Measurements from ENCODE around the gene UBASH3A. TPM values are rescaled to one million over a fixed set of nuclear protein-coding genes. Genes with fewer than 3 reads are reported as not detected.
"Not testable (repeated sequence)": the region's sequence is repeated elsewhere in the genome, so short reads cannot be mapped to it uniquely, and the experiment has no call there.

UBASH3A gene
- total RNA-seq, 1 donor from 2014 or later: 0.71 TPM

DNA sequence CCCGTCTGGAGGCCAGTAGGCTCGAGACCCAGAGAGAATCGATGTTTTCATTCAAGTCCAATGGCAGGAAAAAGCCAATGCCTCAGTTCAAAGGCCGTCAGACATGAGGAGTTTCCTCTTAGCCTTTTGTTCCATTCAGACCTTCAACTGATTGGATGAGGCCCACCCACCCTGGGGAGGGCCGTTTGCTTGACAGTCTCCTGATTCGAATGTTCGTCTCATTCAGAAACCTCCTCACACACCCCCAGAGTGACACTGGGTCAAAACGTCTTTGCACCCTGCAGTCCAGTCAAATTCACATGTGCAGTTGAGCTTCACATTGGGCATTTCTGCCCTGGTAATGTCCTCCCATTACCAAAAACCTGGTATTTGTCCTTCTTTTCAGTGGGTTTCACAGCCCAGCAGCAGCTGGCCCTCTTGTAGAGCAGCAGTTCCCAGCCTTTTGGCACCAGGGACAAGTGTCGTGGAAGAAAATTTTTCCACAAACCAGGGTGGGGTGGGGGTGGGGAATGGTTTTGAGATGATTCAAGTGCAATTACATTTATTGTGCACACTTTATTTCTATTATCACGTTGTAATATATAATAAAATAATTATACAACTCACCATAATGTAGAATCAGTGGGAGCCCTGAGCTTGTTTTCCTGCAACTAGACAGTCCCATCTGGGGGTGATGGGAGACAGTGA lies 52.2 kb downstream of the UBASH3A start:
- intact Hi-C loops (cut with DNase I): no loop called here
- DNase-seq (ENCODE audit: low spot score) (no peak), ATAC-seq (no peak)

DNA sequence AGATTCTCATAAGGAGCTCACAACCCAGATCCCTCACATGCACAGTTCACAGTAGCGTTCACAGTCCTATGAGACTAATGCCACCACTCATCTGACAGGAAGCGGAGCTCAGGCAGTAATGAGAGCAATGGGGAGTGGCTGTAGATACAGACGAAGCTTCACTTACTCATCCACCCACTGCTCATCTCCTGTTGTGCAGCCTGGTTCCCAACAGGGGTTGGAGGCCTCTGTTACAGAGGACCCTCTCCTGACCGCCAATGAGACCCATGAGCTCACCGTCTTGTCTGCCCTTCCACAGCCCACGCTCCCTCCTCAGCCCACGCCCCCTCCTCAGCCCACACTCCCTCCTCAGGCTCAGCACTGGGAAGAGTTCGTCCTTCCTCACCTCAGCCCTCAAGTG lies 52.8 kb downstream of the UBASH3A start:
- intact Hi-C loops (cut with DNase I): no loop called here
- DNase-seq (ENCODE audit: low spot score): no peak

DNA sequence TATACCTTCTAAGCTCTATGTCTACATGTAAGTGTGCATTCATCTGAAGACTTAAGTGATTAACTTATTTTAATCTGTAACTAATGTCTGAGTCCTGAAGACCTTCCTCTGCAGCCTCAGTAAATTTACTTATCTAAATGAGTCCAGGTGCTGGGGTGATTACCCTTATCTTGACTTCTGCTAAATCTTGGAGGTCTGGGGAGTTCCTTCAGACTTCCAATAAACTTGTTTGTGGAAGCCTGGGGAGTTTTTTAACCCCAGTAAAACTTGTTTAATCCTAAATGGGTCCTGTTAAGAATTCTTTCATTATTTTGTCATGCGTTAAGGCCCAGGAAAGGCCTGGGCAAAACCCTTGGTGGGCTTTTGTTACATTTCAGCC lies 55.4 kb downstream of the UBASH3A start:
- DNase-seq (ENCODE audit: low spot score): no peak
- intact Hi-C loops (cut with DNase I): no loop called here
- no peak for ATAC-seq

More for the DNA sequence above, 52.8 kb downstream of the UBASH3A start:
- no peak for ATAC-seq

DNA sequence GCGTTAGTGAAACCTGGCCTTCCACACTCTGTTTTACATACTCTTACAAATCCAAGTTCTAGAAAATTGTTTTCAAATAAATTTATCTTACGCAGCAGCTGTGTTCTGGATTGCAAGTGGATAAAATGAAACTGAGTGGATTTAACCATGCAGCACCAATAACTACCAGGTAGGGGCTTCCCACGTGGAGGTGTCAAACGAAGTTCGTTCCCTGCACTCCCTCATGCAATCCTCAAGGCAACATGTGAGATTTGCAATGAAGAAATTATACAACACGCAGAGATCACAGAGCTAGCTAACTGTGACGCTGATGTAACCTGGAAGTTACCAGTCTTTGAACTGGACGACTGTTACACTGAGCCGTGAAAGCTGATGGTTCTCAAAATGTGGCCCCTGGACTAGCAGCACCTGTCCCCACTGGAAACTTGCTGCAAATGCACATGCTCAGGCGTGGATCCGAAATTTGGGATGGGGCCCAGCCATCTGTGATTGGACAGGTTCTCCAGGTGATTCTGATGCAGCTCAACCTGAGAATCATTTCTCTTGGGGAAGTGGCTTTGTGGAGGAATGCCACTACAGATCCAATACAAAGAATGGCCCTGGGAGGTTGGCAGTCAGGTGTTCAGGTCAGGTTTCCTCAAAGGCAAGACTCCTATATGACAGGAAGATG lies 56.0 kb downstream of the UBASH3A start:
- no peak for ATAC-seq
- peak; percentile 46 for DNase-seq (ENCODE audit: low spot score)
- intact Hi-C loops (cut with DNase I): no loop called here

DNA sequence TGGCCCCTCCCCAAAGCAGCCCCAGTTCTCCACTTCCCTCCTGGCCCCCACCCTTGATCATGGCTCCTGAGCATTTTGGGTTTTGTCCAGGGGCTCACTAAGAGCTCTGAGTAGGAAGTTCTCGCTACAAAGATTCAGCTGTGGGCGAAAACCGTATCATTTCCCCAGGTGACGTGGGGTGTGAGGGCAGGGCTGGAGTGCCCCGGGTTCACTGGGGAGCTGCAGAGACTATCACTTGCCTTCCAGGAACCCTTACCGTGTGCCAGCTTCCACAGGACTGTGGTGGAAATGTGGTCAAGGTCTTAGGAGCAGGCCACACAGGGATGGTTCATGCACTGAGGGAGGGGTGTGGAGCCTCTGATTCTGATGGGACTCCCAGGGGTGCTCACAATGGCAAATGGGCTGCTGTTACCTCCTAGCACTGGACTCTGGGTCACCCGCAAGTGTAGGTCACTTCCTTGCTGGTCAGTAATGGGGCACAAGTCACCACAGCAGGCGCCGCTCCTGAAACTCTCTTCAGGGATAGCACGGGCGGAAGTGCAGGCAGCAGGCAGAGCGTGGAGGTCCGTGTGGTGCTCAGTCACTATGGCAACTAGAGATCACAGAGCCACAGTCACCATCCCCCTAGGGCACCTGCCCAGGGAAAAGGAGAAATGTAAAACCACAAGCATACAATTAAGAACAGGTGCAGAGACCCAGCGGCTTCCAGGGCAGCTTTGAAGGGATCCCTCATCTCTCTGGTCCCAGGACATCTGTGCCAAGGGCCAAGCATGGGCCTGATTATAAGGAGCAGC lies 56.9 kb downstream of the UBASH3A start:
- intact Hi-C loops (cut with DNase I): no loop called here
- DNase-seq (ENCODE audit: low spot score): peak; percentile 30
- ATAC-seq: no peak

DNA sequence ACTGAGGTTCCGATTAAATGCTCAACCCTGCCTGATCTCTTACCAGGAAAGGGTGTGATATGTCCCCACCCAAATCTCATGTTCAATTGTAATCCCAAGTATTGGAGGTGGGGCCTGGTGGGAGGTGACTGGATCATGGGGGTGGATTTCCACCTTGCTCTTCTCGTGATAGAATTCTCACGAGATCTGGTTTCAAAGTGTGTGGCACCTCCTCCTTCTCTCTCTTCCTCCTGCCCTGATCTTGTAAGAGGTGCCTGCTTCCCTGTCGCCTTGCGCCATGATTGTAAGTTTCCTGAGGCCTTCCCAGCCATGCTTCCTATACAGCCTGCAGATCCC lies 57.5 kb downstream of the UBASH3A start:
- ATAC-seq: no peak
- intact Hi-C loops (cut with DNase I): no loop called here

DNA sequence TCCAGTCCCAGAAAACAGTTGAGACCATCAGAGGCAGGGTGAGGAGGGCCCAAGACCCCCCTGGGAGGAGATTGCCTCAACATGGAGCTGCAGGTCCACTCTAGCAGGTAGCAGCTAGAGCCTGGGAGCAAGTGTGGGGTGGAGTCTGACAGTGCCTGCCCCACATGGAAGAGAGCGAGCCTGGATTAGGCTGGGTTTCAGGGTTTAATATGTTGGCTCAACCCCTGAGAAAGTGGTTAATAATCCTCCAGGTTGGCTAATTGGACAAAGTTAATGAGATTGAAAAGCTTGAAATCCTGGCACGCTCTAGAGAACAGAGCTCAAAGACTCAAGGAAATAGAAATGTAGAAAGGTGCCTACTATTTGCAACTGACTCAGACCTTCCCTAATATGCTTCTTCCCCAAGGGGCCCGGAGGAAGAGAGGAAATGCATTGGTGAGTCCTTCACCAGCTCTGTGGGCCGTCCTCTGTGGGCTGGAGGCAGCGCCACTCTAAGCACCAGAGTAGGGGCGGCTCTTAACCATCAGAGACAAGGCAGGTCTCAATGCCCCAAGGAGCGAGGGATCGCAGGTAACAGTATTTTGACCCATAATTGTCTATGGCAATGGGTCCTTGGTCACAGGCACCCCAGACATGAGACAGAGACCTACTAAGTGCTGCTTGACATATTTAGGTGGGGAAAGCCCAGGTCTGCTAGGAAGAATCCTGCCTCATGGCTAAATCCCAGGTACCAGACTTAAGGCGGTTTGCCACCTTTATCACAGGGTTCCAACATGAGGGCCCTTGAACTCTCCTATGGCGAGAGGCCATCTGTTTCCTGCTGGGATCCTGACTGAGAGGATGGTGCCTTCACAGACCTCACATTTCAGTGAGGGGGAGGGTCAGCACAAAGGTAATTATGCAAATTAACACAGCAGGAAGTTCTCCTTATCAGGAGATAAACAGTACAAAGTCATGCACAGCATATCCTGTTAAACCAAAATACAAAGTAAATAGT lies 58.5 kb downstream of the UBASH3A start:
- DNase-seq (ENCODE audit: low spot score) (peak; percentile 37), ATAC-seq (no peak)
- intact Hi-C loops (cut with DNase I): no loop called here

More for the DNA sequence above, 57.5 kb downstream of the UBASH3A start:
- peak; percentile 2 for DNase-seq (ENCODE audit: low spot score)

DNA sequence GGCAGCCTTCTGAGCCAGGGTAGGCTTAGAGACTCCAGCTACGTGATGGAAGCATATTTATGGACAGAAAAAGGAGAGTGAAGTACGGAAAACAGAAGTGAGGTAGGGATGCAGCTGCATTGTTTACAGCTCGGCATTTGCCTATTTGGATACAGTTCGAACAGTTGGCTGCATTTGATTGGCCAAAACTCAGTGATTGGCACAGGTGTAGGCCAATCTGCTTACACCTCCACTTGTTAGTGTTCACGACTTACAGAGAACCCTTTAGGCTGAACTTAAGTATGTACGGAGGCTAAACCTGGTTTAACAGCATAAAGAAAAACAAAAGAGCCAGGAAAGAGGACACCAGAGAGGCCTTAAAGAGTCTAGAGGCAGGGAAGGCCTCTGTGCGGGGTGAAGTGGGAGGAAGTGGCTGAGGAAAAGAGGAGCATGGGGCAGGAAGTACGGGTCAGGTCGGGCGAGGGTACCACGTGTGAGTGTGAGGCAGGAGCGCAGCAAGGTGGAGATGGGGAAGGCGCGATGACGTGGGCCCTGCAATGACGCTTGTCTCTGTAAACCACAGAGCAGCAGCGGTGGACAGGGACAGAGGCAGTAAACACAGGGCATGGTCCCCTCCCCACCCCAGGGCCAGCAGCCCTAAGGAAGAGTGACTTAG lies 60.3 kb downstream of the UBASH3A start:
- DNase-seq (ENCODE audit: low spot score): peak; percentile 56
- intact Hi-C loops (cut with DNase I): no loop called here
- peak; percentile 39 for ATAC-seq

DNA sequence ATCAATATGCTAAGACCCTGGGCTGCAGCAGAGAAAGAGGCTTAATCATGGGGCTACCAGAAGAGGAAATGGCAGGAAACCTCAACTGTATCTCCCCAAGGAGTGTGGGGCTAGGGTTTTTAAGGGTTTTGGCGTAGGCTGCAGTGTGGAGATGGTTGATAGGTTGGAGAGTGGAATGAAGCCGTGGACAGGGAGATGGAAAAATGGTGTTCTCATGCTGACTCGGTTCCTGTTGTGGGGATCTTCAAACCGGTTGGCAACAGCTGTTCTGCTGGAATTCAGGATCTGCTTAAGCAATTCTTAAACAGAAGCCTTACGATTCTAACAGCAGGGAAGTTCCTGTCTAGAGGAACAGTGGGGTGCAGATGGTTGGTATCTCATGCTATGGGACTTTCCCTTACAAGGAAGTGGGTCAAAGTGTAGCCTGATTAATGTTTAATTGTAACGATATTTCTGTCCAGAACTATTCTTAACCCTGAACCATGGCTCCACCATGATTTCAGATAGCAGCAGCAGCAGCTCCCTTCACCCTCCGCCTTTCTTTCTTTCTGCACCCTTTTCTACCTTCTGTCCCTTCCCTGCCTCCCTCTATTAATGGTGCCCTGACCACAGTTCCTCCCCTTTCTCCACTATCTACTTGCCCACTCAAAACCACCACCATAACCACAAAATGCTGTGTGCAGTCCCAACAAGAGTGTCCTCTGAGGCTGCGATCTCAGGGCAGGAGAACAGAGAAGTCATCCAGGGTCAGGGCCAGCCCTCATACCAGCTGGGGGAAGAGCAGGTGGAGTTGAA lies 61.5 kb downstream of the UBASH3A start:
- intact Hi-C loops (cut with DNase I): no loop called here

DNA sequence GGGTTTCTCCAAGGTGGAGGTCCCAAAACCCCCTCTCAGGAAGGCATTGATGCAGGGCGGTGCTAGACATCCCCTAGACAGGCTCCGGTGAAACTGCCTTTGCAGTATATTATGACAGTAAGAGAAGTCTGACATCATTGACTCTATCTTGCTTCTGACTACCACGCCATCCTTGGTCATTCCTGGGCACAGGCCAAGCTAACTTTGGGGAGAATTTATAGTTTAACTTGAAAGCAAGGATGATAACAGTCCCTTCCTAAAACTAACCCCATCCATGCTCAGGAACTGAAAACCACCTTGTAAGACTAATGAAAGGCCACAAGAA lies 62.1 kb downstream of the UBASH3A start:
- ATAC-seq: no peak
- intact Hi-C loops (cut with DNase I): no loop called here
- DNase-seq (ENCODE audit: low spot score): peak; percentile 15

More for the DNA sequence above, 61.5 kb downstream of the UBASH3A start:
- ATAC-seq: no peak
- DNase-seq (ENCODE audit: low spot score): peak; percentile 14

DNA sequence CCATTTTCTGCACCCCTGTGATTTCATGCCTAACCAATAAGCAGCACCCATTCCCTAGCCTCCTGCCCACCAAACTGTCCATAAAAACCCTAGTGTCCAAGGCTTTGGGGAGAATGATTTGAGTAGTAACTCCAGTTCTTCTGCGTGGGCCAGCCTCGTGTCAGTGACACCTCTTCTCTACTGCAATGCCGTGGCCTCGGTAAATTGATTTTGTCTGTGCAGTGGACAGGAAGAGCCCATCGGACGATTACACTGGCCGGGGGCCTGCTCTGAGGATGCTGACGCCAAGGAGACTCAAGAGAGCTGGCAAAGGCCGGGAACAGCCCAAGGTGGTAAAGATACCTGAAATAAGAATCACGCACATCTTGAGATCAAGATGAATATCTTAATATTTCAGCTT lies 63.0 kb downstream of the UBASH3A start:
- ATAC-seq: no peak
- peak; percentile 34 for DNase-seq (ENCODE audit: low spot score)
- intact Hi-C loops (cut with DNase I): no loop called here

DNA sequence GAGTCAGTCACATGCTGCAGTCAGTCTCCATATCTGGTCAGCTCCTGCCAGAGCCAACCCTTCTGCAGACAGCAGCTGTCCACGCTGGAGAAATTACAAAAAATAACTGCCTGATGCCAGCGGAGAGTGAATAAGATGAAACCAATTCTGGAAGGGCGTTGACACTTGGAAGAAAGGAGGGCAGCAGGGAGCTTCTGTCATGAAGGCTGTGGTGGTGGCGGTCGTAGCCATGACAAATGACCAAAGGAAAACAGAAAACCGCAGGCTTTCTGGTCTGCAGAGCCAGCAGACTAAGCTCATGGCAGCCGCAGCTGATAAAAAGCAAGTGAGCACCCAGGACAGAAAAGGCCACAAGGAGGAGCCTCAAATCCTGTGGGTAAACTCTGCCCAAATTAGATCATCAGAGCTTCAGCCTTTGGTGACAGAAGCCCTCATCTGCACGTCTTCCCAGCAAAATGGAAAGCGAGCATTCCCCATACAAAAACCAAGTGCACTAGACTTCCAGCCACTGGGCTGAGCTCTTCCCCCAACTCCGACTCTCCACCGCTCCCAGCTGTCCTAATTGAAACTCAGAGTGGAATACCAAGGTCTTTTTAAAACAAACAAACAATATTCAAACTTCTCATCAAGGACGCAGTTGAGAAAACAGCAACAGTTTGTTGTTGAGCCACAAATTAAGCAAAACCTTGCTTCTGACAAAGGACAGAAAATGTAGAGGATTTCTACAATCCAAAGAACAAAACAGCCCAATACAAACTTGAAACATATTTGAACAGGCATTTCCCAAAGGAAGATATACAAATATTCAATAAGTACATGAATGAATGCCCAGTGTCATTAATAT lies 63.7 kb downstream of the UBASH3A start:
- DNase-seq (ENCODE audit: low spot score) (peak; percentile 21), ATAC-seq (no peak)
- intact Hi-C loops (cut with DNase I): no loop called here

DNA sequence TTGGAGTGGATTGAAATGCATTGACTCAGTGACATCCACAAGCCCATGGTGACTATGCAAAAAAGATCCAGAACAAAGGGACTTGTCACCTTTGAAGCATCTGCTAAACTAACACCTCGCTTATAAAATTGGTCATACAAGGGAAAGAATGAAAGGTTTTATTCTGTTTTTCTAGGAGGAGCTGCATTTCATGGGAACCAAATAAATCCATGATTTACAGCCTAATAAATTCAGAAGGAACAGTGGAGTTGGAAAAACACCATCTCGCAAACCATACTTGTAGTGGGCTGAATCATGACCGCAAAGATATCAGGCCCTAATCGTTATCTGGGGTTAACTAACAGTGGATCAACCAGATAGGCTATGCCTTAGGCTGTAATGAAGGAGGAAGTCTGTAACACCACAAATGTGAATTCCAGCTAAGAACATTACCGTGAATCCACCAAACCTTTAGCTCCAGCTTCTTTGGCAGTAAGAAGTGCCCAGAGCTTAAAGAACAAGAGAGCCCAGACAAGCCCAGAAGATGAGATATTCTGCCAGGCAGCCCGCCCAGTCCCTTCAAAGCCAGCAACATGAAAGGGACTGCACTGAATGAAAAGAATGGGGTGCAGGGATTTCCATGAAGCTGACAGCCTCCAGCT lies 64.9 kb downstream of the UBASH3A start:
- intact Hi-C loops (cut with DNase I): no loop called here
- DNase-seq (ENCODE audit: low spot score) (no peak), ATAC-seq (no peak)

DNA sequence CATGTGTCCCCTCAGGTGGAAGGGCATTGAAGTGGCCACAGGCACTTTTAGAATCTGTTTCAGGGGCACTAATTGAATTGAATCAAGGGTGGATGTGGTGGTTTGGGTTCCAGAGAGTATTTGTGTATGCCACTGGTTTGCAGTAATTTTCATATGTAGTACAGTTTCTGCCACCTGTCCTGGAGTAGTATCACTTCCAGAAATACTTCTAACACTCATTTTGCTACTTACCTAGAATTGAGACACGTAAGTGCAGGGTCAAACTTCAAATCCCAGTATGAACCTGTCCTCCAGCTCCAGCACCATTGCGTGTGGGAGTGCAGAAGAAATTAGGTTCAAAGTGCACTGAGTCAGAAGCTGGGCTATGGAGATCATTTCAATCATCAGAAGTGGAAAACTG lies 65.6 kb downstream of the UBASH3A start:
- ATAC-seq (no peak), DNase-seq (ENCODE audit: low spot score) (no peak)
- intact Hi-C loops (cut with DNase I): no loop called here

DNA sequence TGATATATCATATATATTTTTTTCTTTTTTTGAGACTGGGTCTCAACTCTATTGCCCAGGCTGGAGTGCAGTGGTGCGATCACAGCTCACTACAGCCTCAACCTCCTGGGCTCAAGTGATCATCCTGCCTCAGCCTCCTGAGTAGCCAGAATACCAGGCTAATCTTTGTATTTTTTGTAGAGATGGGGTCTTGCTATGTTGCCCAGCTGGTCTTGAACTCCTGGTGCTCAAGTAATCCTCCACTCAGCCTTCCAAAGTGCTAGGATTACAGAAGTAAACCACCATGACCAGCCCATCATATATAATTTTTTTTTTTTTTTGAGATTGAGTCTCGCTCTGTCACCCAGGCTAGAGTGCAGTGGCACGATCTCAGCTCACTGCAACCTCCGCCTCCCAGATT lies 66.0 kb downstream of the UBASH3A start:
- intact Hi-C loops (cut with DNase I); DNase-seq (ENCODE audit: low spot score); ATAC-seq: not testable (repeated sequence)

DNA sequence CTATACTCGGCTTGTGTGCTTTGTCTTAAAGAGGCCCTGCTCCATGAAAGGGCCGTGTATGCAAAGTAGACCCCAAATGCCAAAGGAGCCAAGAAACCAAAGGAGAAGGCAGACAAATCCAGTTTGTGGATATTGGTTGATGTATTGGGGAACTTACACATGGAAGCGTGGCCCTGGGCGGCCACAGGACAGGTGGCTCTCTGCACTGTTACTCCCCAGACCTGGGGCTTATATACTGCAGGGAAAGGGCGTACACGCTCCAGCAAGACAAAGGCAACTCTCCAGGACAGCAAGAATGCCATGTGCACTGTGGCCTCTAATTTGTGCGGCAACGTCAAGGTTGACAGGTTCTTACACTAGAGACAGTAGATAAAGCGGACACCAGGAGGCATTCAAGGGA lies 67.5 kb downstream of the UBASH3A start:
- DNase-seq (ENCODE audit: low spot score) (peak; percentile 4), ATAC-seq (no peak)
- intact Hi-C loops (cut with DNase I): no loop called here

Data from sciatic nerve (tissue), 2 donors.